Measurements from ENCODE around the gene PYDC2.

DNA sequence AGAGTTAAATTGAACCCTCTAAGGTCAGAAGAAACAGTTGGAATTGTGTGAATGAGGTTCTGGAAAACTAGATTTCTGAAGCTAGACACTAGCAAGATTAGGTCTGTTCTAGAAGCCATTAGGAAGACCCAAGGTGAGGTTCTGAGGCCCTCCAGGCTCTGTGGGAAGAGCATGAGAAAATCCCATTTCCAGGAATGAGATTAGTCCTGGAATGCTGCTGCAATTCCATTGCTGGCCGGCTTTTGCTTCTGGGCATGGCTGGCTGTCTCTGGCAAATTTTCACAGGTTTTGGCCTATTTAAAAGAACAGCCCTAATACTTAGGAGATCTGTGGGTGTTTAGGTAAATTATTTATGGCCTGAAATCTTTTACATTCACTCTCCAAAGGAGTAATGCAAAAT is 26.9 kb upstream of the PYDC2 start:
- TF ChIP-seq EZH2 (IDR thresholded peaks at IDR 0.05; ENCODE audit: borderline replicate concordance, low read length): no peak
- TF ChIP-seq, protein P1, sequence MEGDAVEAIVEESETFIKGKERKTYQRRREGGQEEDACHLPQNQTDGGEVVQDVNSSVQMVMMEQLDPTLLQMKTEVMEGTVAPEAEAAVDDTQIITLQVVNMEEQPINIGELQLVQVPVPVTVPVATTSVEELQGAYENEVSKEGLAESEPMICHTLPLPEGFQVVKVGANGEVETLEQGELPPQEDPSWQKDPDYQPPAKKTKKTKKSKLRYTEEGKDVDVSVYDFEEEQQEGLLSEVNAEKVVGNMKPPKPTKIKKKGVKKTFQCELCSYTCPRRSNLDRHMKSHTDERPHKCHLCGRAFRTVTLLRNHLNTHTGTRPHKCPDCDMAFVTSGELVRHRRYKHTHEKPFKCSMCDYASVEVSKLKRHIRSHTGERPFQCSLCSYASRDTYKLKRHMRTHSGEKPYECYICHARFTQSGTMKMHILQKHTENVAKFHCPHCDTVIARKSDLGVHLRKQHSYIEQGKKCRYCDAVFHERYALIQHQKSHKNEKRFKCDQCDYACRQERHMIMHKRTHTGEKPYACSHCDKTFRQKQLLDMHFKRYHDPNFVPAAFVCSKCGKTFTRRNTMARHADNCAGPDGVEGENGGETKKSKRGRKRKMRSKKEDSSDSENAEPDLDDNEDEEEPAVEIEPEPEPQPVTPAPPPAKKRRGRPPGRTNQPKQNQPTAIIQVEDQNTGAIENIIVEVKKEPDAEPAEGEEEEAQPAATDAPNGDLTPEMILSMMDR (IDR thresholded peaks at IDR 0.05; ENCODE audit: low read length): no peak

Data from OCI-LY1 (cell line).